IMR-90 (cell line): Measurements from ENCODE around the gene HCRTR1.

Experiments used
- BHLHE40 ChIP-seq: fragments of 150-350 bp; IDR thresholded peaks from 2 replicates; pipeline ENCODE4 v1.6.1; 2016; ENCODE audit warnings: mild to moderate bottlenecking, low read depth, low read length
- CEBPB ChIP-seq: IDR thresholded peaks from 2 replicates; pipeline ENCODE4 v1.6.1; 2012; ENCODE audit warnings: low read depth, low read length, improper control_type of control experiment
- CHD1 ChIP-seq: IDR thresholded peaks from 2 replicates; pipeline ENCODE4 v1.6.1; 2012; ENCODE audit warnings: low read depth, low read length, improper control_type of control experiment
- CTCF ChIP-seq: conservative IDR thresholded peaks from 2 replicates; pipeline ENCODE4 v1.5.1; 2012; ENCODE audit warnings: mild to moderate bottlenecking, low read depth, low read length, improper control_type of control experiment
- FOS ChIP-seq: fragments of 150-350 bp; IDR thresholded peaks from 2 replicates; pipeline ENCODE4 v1.6.1; 2016; ENCODE audit warnings: low read depth, low read length
- MAZ ChIP-seq: IDR thresholded peaks from 2 replicates; pipeline ENCODE4 v1.6.1; 2012; ENCODE audit warnings: low read depth, mild to moderate bottlenecking, low read length, improper control_type of control experiment, moderate library complexity, borderline replicate concordance
- MXI1 ChIP-seq: IDR thresholded peaks from 2 replicates; pipeline ENCODE4 v1.6.1; 2012; ENCODE audit warnings: low read depth, mild to moderate bottlenecking, low read length, moderate library complexity, borderline replicate concordance
- NFE2L2 ChIP-seq: fragments of 150-350 bp; IDR thresholded peaks from 2 replicates; pipeline ENCODE4 v1.6.1; 2016; ENCODE audit warnings: low read depth, mild to moderate bottlenecking, low read length
- POLR2A ChIP-seq: IDR thresholded peaks from 2 replicates; pipeline ENCODE4 v1.6.1; 2012; ENCODE audit warnings: mild to moderate bottlenecking, low read depth, low read length
- RAD21 ChIP-seq: IDR thresholded peaks from 2 replicates; pipeline ENCODE4 v1.6.1; 2012; ENCODE audit warnings: low read length, improper control_type of control experiment
- RFX5 ChIP-seq: IDR thresholded peaks from 2 replicates; pipeline ENCODE4 v1.8.0; 2012; ENCODE audit warnings: low read depth, mild to moderate bottlenecking, low read length, moderate library complexity
- USF2 ChIP-seq: fragments of 150-350 bp; IDR thresholded peaks from 2 replicates; pipeline ENCODE4 v1.6.1; 2017; ENCODE audit warnings: mild to moderate bottlenecking, antibody characterized with exemption, low read length, low read depth

DNA sequence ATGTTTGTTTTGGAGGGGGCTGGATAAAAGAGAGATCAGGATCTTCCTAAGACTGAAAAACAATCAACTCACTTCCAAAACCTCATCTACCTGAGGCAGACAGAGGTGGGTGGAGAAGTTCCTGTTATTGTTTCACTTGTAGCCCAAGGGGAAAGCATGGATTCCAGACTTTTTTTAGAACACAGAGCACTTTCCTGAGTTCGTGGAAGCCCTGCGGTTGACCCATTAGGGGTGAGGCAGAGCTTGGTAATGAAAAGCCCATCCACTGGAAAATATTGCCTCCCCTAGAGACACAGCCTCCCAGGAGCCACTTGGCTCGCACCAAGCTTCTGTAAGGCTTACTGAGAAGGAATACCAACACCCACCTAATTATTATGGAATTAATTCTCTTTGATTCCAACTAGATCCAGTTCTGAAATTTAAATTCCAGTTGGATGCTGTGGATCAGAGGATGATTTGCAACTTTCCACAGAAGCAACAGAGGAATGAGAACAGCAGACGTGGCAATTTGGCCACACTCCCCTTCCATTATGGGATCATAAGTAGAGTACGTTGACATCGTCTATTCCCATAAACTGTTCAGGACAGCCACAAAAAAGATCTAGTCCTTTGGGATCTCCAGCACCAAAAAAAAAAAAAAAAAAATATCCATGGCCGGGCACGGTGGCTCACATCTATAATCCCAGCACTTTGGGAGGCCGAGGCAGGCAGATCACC lies 31.3 kb downstream of the HCRTR1 start:
- no peak for TF ChIP-seq USF2
- no peak for TF ChIP-seq MXI1
- no peak for TF ChIP-seq POLR2A
- no peak for TF ChIP-seq CTCF
- TF ChIP-seq CHD1, result no peak
- no peak for TF ChIP-seq FOS
- TF ChIP-seq NFE2L2, result no peak
- no peak for TF ChIP-seq BHLHE40
- TF ChIP-seq RFX5, result no peak
- no peak for TF ChIP-seq RAD21
- no peak for TF ChIP-seq CEBPB
- no peak for TF ChIP-seq MAZ
